ENCODE measurements around the gene KRT4. TPM values are rescaled to one million over a fixed set of nuclear protein-coding genes. Genes with fewer than 3 reads are reported as not detected.

The KRT4 gene
- total RNA-seq, 4 donors from 2014 or later = 3.5 to 227 (median 10.8) TPM

DNA sequence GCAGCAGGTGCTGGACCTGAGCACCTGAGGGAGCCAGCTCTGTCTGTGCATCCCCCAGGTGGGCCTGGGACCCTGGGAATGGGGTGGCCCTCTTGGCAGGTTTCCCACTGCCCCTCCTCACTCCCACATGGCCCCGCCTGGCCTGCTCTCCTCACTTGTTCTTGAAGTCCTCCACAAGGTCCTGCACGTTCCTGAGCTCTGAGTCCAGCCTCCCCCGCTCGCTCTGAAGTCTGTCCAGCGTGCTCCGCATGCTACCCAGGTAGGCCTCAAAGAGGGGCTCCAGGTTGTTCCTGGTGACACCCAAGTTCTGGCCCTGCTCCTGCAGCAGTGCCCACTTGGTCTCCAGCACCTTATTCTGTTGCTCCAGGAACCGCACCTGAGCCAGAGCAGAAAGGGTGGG lies 17.3 kb upstream of the KRT4 start:
- TF ChIP-seq POLR2A (IDR thresholded peaks at IDR 0.05) (no peak), POLR2AphosphoS5 (IDR thresholded peaks at IDR 0.05) (no peak), EP300 (IDR thresholded peaks at IDR 0.05) (no peak)
- TF ChIP-seq, protein P1, sequence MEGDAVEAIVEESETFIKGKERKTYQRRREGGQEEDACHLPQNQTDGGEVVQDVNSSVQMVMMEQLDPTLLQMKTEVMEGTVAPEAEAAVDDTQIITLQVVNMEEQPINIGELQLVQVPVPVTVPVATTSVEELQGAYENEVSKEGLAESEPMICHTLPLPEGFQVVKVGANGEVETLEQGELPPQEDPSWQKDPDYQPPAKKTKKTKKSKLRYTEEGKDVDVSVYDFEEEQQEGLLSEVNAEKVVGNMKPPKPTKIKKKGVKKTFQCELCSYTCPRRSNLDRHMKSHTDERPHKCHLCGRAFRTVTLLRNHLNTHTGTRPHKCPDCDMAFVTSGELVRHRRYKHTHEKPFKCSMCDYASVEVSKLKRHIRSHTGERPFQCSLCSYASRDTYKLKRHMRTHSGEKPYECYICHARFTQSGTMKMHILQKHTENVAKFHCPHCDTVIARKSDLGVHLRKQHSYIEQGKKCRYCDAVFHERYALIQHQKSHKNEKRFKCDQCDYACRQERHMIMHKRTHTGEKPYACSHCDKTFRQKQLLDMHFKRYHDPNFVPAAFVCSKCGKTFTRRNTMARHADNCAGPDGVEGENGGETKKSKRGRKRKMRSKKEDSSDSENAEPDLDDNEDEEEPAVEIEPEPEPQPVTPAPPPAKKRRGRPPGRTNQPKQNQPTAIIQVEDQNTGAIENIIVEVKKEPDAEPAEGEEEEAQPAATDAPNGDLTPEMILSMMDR (IDR thresholded peaks at IDR 0.05) = no peak

DNA sequence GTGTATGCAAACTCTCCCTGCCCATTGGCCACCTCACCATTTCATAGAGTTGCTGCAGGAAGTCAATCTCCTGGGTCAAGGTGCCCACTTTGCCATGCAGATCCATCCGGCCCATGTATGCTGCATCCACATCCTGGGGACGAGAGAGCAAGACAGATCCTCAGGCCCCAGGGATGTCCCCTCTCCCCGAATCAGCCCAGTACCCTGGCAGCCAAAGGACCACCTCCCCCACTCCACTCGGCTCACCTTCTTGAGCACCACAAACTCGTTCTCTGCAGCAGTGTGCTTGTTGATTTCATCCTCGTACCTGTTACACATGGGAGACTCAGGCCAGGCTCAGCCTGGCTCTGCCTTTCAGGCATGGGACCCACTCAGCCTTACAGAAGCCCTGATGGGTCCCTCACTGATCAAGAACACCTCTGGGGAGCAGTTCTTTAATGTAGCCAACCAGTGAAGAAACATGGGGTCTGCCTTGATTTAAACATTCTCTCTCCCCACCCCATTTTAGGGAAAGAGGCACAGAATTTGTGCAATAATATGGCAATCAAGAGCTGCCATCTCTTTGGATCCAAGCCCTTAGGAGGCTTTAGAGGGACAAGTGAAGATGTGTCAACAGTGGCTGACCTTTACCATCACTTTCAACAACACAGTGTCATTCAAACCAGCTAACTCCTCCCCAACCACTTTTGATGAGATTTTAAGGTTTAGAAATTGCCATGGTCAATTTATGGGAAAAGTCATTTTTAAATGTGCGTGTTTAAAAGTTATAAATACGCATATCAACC lies 16.3 kb upstream of the KRT4 start:
- Histone ChIP-seq H3K4me1 (no peaks in the 10 kb centered on the region), H3K27me3 (peaks cover 13% of the 10 kb centered on the region), H3K27ac (no peak overlapping the region), H3K9me3 (no peaks in the 10 kb centered on the region), H3K36me3 (no peaks in the 10 kb centered on the region), H3K4me3 (no peak overlapping the region)
- no peak for TF ChIP-seq POLR2A (IDR thresholded peaks at IDR 0.05)
- TF ChIP-seq, protein P1 (IDR thresholded peaks at IDR 0.05) = no peak
- no peak for TF ChIP-seq POLR2AphosphoS5 (IDR thresholded peaks at IDR 0.05)
- TF ChIP-seq EP300 (IDR thresholded peaks at IDR 0.05) = no peak
- 76 to 82% methylated on average over 3 to 7 of the region's 8 CpGs for WGBS, 2 donors (ENCODE audit: low coverage in 1 of 2)
- ATAC-seq = no peak

More for the DNA sequence above, 17.3 kb upstream of the KRT4 start:
- no peaks in the 10 kb centered on the region for H3K9me3 ChIP-seq
- no peaks in the 10 kb centered on the region for H3K4me1 ChIP-seq
- ATAC-seq = no peak
- peaks cover 24% of the 10 kb centered on the region for H3K27me3 ChIP-seq
- no peaks in the 10 kb centered on the region for H3K36me3 ChIP-seq
- 69% methylated on average over 2 of the region's 7 CpGs; no CpG with 5 or more reads in 1 of the 2 donors for WGBS, 2 donors (ENCODE audit: low coverage in 1 of 2)
- H3K4me3 ChIP-seq = no peak overlapping the region
- H3K27ac ChIP-seq = no peak overlapping the region

DNA sequence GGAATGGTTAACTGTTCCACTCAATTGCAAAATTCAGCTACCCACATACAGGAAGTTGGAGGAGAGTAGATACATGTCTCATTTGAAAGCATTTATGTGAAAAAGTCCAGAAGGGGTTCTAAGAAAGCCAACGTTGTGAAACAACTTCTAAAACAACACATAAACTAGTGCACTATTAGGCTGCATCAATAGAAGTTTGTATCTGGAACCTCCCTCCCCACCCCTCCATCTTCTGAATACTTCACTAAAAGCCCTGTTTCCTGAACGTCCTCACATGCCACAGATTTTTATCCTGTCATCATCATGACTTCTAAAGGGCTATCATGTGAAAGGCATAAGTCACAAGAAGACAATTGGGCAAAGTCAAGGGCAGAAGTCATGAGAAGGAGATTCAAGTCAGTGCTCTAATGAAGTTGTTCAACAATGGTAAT lies 14.7 kb upstream of the KRT4 start:
- no peaks in the 10 kb centered on the region for H3K9me3 ChIP-seq
- no peaks in the 10 kb centered on the region for H3K27me3 ChIP-seq
- 8 to 29% methylated on average over 1 to 2 of the region's 2 CpGs for WGBS, 2 donors (ENCODE audit: low coverage in 1 of 2)
- no peak for ATAC-seq
- H3K4me3 ChIP-seq = no peak overlapping the region
- no peaks in the 10 kb centered on the region for H3K4me1 ChIP-seq
- no peaks in the 10 kb centered on the region for H3K36me3 ChIP-seq
- TF ChIP-seq POLR2A (IDR thresholded peaks at IDR 0.05) (no peak), POLR2AphosphoS5 (IDR thresholded peaks at IDR 0.05) (no peak)
- TF ChIP-seq, protein P1 (IDR thresholded peaks at IDR 0.05) = no peak
- H3K27ac ChIP-seq = no peak overlapping the region

DNA sequence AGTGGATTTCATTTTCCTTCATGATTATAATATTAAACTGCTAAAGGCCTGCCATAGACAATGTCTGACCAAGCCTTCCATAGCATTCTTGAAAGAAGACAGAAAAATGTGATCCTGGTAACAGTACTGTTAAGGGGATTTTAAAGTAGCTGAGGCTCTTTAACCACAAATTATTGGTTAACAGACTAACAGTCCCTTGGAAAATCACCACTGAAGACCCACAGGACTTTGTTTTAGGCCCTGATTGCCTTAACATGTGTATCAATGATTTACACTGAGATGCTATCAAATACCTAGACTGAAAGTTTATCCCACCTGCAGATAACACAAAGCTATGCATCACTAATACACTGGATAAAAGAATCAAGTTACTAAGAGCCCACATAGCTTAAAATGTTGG lies 14.2 kb upstream of the KRT4 start:
- TF ChIP-seq EP300 (IDR thresholded peaks at IDR 0.05) (no peak), POLR2A (IDR thresholded peaks at IDR 0.05) (no peak), POLR2AphosphoS5 (IDR thresholded peaks at IDR 0.05) (no peak)
- TF ChIP-seq, protein P1 (IDR thresholded peaks at IDR 0.05) = no peak
- no peak overlapping the region for H3K27ac ChIP-seq
- H3K36me3 ChIP-seq = no peaks in the 10 kb centered on the region
- no peak overlapping the region for H3K4me3 ChIP-seq
- no peaks in the 10 kb centered on the region for H3K4me1 ChIP-seq
- no peaks in the 10 kb centered on the region for H3K27me3 ChIP-seq
- H3K9me3 ChIP-seq = no peaks in the 10 kb centered on the region
- ATAC-seq = no peak

DNA sequence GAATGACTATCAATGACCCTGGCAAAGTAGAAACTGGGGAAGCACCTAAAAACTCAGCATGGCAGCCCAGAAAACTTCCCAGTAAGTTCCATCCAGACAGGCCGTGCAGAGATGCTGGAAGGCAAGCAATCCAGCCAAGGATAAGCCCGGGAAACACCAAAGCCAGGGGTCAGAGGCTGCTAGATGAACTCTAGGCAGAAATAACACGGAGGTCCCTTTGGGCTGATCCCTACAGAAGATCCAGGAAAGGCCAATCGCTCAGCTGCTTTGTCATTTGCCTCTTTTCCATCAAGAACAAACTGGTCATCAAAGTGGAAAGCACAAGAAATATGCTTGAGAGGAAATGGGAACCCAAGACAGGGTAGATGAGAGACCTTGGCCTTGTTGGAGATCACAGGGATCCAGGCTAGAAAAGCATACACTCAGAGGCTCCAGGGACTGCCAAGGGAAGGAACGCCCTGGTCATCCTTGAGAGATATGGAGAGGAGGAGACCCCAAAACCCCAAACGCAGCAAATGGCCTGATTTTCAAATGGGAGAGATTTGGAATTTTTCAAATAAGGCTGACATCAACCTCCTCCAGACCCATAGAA lies 13.7 kb upstream of the KRT4 start:
- no peak for TF ChIP-seq POLR2AphosphoS5 (IDR thresholded peaks at IDR 0.05)
- TF ChIP-seq EP300 (IDR thresholded peaks at IDR 0.05) = no peak
- no peak for TF ChIP-seq POLR2A (IDR thresholded peaks at IDR 0.05)
- TF ChIP-seq, protein P1 (IDR thresholded peaks at IDR 0.05) = no peak
- no peak overlapping the region for H3K4me3 ChIP-seq
- no peak overlapping the region for H3K27ac ChIP-seq
- 67 to 78% methylated on average over 3 to 6 of the region's 6 CpGs for WGBS, 2 donors (ENCODE audit: low coverage in 1 of 2)
- ATAC-seq = no peak
- no peaks in the 10 kb centered on the region for H3K9me3 ChIP-seq
- no peaks in the 10 kb centered on the region for H3K36me3 ChIP-seq
- H3K27me3 ChIP-seq = no peaks in the 10 kb centered on the region
- H3K4me1 ChIP-seq = no peaks in the 10 kb centered on the region

Data from gastroesophageal sphincter (tissue), 4 donors.